Liver (tissue), 9 donors: ENCODE measurements around the gene NAGLU. TPM values are rescaled to one million over a fixed set of nuclear protein-coding genes. Genes with fewer than 3 reads are reported as not detected.

Experiments
- DNase-seq: peaks from one replicate; pipeline ENCODE4 v3.0.0-alpha.2; 2017; ENCODE audit warnings: low spot score
- H3K27ac ChIP-seq, 2 donors: one replicate each; pipeline ENCODE4 v1.7.0; 2013; ENCODE audit warnings: inconsistent platforms in 2 of 2, low read length in 2 of 2, control low read depth in 1 of 2, low read depth in 1 of 2, mild to moderate bottlenecking in 1 of 2
- H3K27me3 ChIP-seq, 4 donors: one replicate each; pipeline versions ENCODE4 v1.6.1 to v1.7.0; 2013; ENCODE audit warnings: low read length in 3 of 4, inconsistent platforms in 1 of 4, mild to moderate bottlenecking in 1 of 4, moderate library complexity in 1 of 4; ENCODE audit not compliant: control insufficient read depth in 4 of 4, insufficient read depth in 4 of 4
- H3K36me3 ChIP-seq, 4 donors: one replicate each; pipeline versions ENCODE4 v1.6.1 to v1.7.0; 2013; ENCODE audit warnings: low read length in 3 of 4, mild to moderate bottlenecking in 3 of 4, low read depth in 1 of 4, moderate library complexity in 1 of 4; ENCODE audit not compliant: control insufficient read depth in 4 of 4, insufficient read depth in 3 of 4
- H3K4me1 ChIP-seq, 4 donors: one replicate each; pipeline versions ENCODE4 v1.6.1 to v1.7.0; 2013; ENCODE audit warnings: low read length in 3 of 4, mild to moderate bottlenecking in 3 of 4, moderate library complexity in 1 of 4; ENCODE audit not compliant: control insufficient read depth in 4 of 4, insufficient read depth in 4 of 4
- H3K4me3 ChIP-seq, 3 donors: one replicate each; pipeline versions ENCODE4 v1.6.1 to v1.7.0; 2013; ENCODE audit warnings: low read length in 3 of 3, control low read depth in 1 of 3, low read depth in 1 of 3, mild to moderate bottlenecking in 1 of 3
- H3K9ac ChIP-seq, 2 donors: one replicate each; pipeline ENCODE4 v1.7.0; 2013; ENCODE audit warnings: low read length in 2 of 2, mild to moderate bottlenecking in 2 of 2, moderate library complexity in 2 of 2, control low read depth in 1 of 2, low read depth in 1 of 2
- H3K9me3 ChIP-seq, 4 donors: one replicate each; pipeline versions ENCODE4 v1.6.1 to v1.7.0; 2013; ENCODE audit warnings: low read length in 3 of 4; ENCODE audit not compliant: control insufficient read depth in 4 of 4
- ATF3 ChIP-seq: IDR thresholded peaks from 2 replicates; pipeline ENCODE4 v1.6.1; 2016; ENCODE audit warnings: antibody characterized with exemption
- CTCF ChIP-seq: fragments of 150-350 bp; IDR thresholded peaks from 2 replicates; pipeline ENCODE4 v1.5.1; 2017; ENCODE audit warnings: improper control_type of control experiment, low read depth, low read length; ENCODE audit not compliant: missing input control
- EGR1 ChIP-seq, 2 donors: IDR thresholded peaks; 2 replicates each; pipeline ENCODE4 v1.6.1; 2016 to 2018; ENCODE audit warnings: antibody characterized with exemption in 2 of 2, low read depth in 2 of 2
- FOXA1 ChIP-seq: IDR thresholded peaks from 2 replicates; pipeline ENCODE4 v1.6.1; 2016; ENCODE audit warnings: antibody characterized with exemption
- FOXA2 ChIP-seq: IDR thresholded peaks from 2 replicates; pipeline ENCODE4 v1.6.1; 2016; ENCODE audit warnings: antibody characterized with exemption
- GABPA ChIP-seq, 2 donors: IDR thresholded peaks in 1 of 2; conservative IDR thresholded peaks in 1 of 2; 2 replicates each; pipeline ENCODE4 v1.6.1; 2016; ENCODE audit warnings: antibody characterized with exemption in 2 of 2, mild to moderate bottlenecking in 1 of 2, moderate library complexity in 1 of 2
- HNF4A ChIP-seq, 2 donors: conservative IDR thresholded peaks; 2 replicates each; pipeline ENCODE4 v1.6.1; 2016; ENCODE audit warnings: antibody characterized with exemption in 2 of 2, mild to moderate bottlenecking in 2 of 2
- HNF4G ChIP-seq: IDR thresholded peaks from 2 replicates; pipeline ENCODE4 v1.6.1; 2016; ENCODE audit warnings: antibody characterized with exemption
- JUND ChIP-seq, 2 donors: IDR thresholded peaks; 2 replicates each; pipeline ENCODE4 v1.6.1; 2016; ENCODE audit warnings: antibody characterized with exemption in 2 of 2
- MAX ChIP-seq: IDR thresholded peaks from 2 replicates; pipeline ENCODE4 v1.6.1; 2016; ENCODE audit warnings: antibody characterized with exemption
- NR2F2 ChIP-seq: IDR thresholded peaks from 2 replicates; pipeline ENCODE4 v1.6.1; 2016; ENCODE audit warnings: antibody characterized with exemption
- RAD21 ChIP-seq, 2 donors: IDR thresholded peaks; 2 replicates each; pipeline ENCODE4 v1.6.1; 2016; ENCODE audit warnings: antibody characterized with exemption in 2 of 2, mild to moderate bottlenecking in 2 of 2
- REST ChIP-seq: IDR thresholded peaks from 2 replicates; pipeline ENCODE4 v1.6.1; 2016; ENCODE audit warnings: antibody characterized with exemption, mild to moderate bottlenecking
- RXRA ChIP-seq, 2 donors: IDR thresholded peaks; 2 replicates each; pipeline ENCODE4 v1.6.1; 2017 to 2018; ENCODE audit warnings: antibody characterized with exemption in 2 of 2, mild to moderate bottlenecking in 1 of 2
- SP1 ChIP-seq: IDR thresholded peaks from 2 replicates; pipeline ENCODE4 v1.6.1; 2018; ENCODE audit warnings: antibody characterized with exemption, mild to moderate bottlenecking
- TAF1 ChIP-seq: conservative IDR thresholded peaks from 2 replicates; pipeline ENCODE4 v1.6.1; 2016; ENCODE audit warnings: antibody characterized with exemption, mild to moderate bottlenecking
- YY1 ChIP-seq: IDR thresholded peaks from 2 replicates; pipeline ENCODE4 v1.6.1; 2016; ENCODE audit warnings: antibody characterized with exemption, mild to moderate bottlenecking
- ZBTB33 ChIP-seq: IDR thresholded peaks from 2 replicates; pipeline ENCODE4 v1.6.1; 2016; ENCODE audit warnings: antibody characterized with exemption
- WGBS: extraction: QIAGEN DNeasy Blood & Tissue Kit; methylation state at CpG from one replicate; pipeline ENCODE4 v1.1.7; 2013; 5-methylcytosine and 5-hydroxymethylcytosine counted together
- polyA plus RNA-seq, 2 donors: library from polyadenylated mRNA; stranded (reverse) in 1 of 2; unstranded in 1 of 2; fragments of 200-250 nt in 1 of 2; fragments of >200 nt in 1 of 2; fragmentation: Nextera tagmentation in 1 of 2; extraction: Ambion mirVana in 1 of 2; gene quantifications; one replicate each; pipeline versions ENCODE4 v1.2.1 to v1.2.3, GENCODE V29; 2013 to 2015
- total RNA-seq, 2 donors: library from RNA; depleted of rRNA; stranded (reverse); fragments of >200 nt; gene quantifications; one replicate each; pipeline ENCODE4 v1.2.3, GENCODE V29; 2014
- donor health status: healthy.
- donor health status: healthy.
- donor health status: healthy.
- donor health status: healthy.
- donor health status: healthy.

The NAGLU gene
- total and polyA plus RNA-seq, 4 donors, result 15.5 to 41.2 (median 28.9) TPM

- Histone ChIP-seq H3K9me3 (no peaks in the 10 kb centered on the region), H3K27ac (no peak overlapping the region), H3K4me1 (no peaks in the 10 kb centered on the region), H3K9ac (no peak overlapping the region), H3K4me3 (no peak overlapping the region), H3K36me3 (peaks cover 18 to 66% (median 40%) of the 10 kb centered on the region in 4 donors), H3K27me3 (no peaks in the 10 kb centered on the region)
- WGBS, result 64% methylated on average over 4 of the region's 4 CpGs
- no peak for TF ChIP-seq YY1
- TF ChIP-seq GABPA (IDR thresholded peaks at IDR 0.05 in 1 of 2, conservative IDR thresholded peaks at IDR 0.05 in 1 of 2), result no peak
- no peak for TF ChIP-seq SP1
- TF ChIP-seq ATF3, result no peak
- TF ChIP-seq HNF4A (conservative IDR thresholded peaks at IDR 0.05), result no peak
- no peak for TF ChIP-seq ZBTB33
- TF ChIP-seq FOXA1, result no peak
- no peak for TF ChIP-seq RAD21 (IDR thresholded peaks at IDR 0.05)
- TF ChIP-seq REST, result no peak
- TF ChIP-seq CTCF, result no peak
- TF ChIP-seq EGR1 (IDR thresholded peaks at IDR 0.05; ENCODE audit: low read depth in 2 of 2), result no peak
- no peak for TF ChIP-seq HNF4G
- no peak for TF ChIP-seq TAF1
- no peak for TF ChIP-seq FOXA2
- TF ChIP-seq RXRA (IDR thresholded peaks at IDR 0.05), result no peak
- TF ChIP-seq JUND (IDR thresholded peaks at IDR 0.05), result no peak
- TF ChIP-seq NR2F2, result no peak
- TF ChIP-seq MAX, result no peak
- DNase-seq, result no peak
These were observed 41.4 kb upstream of the NAGLU start for GRCh38 chr17:42494673-42495072.
